C4-2B (cell line): Measurements from ENCODE around the gene ARHGEF2.

Experiments
- ZFX ChIP-seq: fragments of 450-650 bp; IDR thresholded peaks from 2 replicates; pipeline ENCODE4 v1.6.1; 2017
- TF ChIP-seq, protein P1 (sequence below): fragments of 450-650 bp; conservative IDR thresholded peaks from 2 replicates; pipeline ENCODE4 v1.5.1; 2017; ENCODE audit warnings: mild to moderate bottlenecking

DNA sequence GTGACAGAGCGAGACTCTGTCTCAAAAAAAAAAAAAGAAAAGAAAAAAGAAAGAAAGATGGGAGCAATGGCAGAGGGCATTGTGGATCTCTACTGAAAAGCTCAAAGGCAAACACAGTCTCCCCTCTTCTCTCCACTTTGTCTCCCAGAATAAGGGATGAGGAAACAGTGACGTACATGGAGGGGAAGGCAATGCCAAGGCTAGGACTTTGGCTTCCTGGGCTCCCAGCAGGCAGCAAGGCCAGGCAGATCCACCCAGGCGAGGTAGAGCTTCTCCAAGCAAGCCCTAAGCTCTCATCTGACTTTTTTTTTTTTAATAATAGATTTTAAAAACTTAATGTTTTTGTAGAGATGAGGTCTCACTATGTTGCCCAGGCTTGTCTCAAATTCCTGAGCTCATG is 4.6 kb downstream of the ARHGEF2 start:
- TF ChIP-seq, protein P1, sequence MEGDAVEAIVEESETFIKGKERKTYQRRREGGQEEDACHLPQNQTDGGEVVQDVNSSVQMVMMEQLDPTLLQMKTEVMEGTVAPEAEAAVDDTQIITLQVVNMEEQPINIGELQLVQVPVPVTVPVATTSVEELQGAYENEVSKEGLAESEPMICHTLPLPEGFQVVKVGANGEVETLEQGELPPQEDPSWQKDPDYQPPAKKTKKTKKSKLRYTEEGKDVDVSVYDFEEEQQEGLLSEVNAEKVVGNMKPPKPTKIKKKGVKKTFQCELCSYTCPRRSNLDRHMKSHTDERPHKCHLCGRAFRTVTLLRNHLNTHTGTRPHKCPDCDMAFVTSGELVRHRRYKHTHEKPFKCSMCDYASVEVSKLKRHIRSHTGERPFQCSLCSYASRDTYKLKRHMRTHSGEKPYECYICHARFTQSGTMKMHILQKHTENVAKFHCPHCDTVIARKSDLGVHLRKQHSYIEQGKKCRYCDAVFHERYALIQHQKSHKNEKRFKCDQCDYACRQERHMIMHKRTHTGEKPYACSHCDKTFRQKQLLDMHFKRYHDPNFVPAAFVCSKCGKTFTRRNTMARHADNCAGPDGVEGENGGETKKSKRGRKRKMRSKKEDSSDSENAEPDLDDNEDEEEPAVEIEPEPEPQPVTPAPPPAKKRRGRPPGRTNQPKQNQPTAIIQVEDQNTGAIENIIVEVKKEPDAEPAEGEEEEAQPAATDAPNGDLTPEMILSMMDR = no peak
- TF ChIP-seq ZFX = no peak
